Measurements from ENCODE around the gene PTK7.

Gene PTK7

GRCh38 chr6:43060755-43061633 is 15.1 kb upstream of the PTK7 start:
- TF ChIP-seq CTCF (conservative IDR thresholded peaks at IDR 0.05; ENCODE audit: low read depth, low read length) = no peak

GRCh38 chr6:43061861-43062260 is 14.3 kb upstream of the PTK7 start:
- no peak overlapping the region for H3K4me3 ChIP-seq (ENCODE audit: low read depth, low read length)
- TF ChIP-seq CTCF (conservative IDR thresholded peaks at IDR 0.05; ENCODE audit: low read depth, low read length) = no peak
- peak; percentile 47 for DNase-seq (ENCODE audit: low read depth)

More at GRCh38 chr6:43060755-43061633, 15.1 kb upstream of the PTK7 start:
- DNase-seq (ENCODE audit: low read depth) = no peak
- no peak overlapping the region for H3K4me3 ChIP-seq (ENCODE audit: low read depth, low read length)

GRCh38 chr6:43062818-43063217 is 13.3 kb upstream of the PTK7 start:
- no peak for TF ChIP-seq CTCF (conservative IDR thresholded peaks at IDR 0.05; ENCODE audit: low read depth, low read length)
- H3K4me3 ChIP-seq (ENCODE audit: low read depth, low read length) = no peak overlapping the region
- DNase-seq (ENCODE audit: low read depth) = no peak

GRCh38 chr6:43070028-43070632 is 6.0 kb upstream of the PTK7 start:
- TF ChIP-seq CTCF (conservative IDR thresholded peaks at IDR 0.05; ENCODE audit: low read depth, low read length) = peak; percentile 80
- DNase-seq (ENCODE audit: low read depth) = peak; percentile 89
- no peak overlapping the region for H3K4me3 ChIP-seq (ENCODE audit: low read depth, low read length)

- peak; percentile 96 for DNase-seq (ENCODE audit: low read depth)
- TF ChIP-seq CTCF (conservative IDR thresholded peaks at IDR 0.05; ENCODE audit: low read depth, low read length) = no peak
- H3K4me3 ChIP-seq (ENCODE audit: low read depth, low read length) = peak overlapping the region; percentile 94
Measured at GRCh38 chr6:43074847-43075669, 1.1 kb upstream of the PTK7 start.

GRCh38 chr6:43076464-43077332 is 584 bp downstream of the PTK7 start:
- TF ChIP-seq CTCF (conservative IDR thresholded peaks at IDR 0.05; ENCODE audit: low read depth, low read length) = no peak
- no peak for DNase-seq (ENCODE audit: low read depth)
- peak overlapping the region; percentile 94 for H3K4me3 ChIP-seq (ENCODE audit: low read depth, low read length)
